HG02678 (cell line): ENCODE data around the gene PHF13.
"Not testable (repeated sequence)": the region's sequence is repeated elsewhere in the genome, so short reads cannot be mapped to it uniquely, and the experiment has no call there.

Experiments used
- ATAC-seq: cut with Tn5 transposase; IDR thresholded peaks from one replicate; pipeline ENCODE4 v1.9.1; 2021; ENCODE audit warnings: mild to moderate bottlenecking, moderate library complexity; ENCODE audit not compliant: unreplicated experiment

The PHF13 gene

DNA sequence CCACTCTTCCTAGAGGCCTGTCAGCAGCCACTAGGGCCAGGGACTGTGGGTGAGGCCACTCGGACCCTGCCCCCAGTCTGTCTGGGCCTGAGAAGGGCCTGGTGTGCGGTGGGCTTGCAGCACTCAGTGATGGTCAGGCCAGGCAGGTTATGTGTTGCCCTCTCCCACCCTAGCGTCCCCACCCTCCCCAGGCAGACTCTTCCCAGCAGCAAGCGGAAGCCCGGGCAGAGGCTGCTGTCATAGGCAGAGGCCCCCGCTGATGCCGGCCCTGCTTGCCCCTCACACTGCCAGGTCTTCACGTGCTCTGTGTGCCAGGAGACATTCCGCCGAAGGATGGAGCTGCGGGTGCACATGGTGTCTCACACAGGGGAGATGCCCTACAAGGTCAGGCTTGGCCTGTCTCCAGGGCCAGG lies 27.1 kb upstream of the PHF13 start:
- ATAC-seq, result no peak

DNA sequence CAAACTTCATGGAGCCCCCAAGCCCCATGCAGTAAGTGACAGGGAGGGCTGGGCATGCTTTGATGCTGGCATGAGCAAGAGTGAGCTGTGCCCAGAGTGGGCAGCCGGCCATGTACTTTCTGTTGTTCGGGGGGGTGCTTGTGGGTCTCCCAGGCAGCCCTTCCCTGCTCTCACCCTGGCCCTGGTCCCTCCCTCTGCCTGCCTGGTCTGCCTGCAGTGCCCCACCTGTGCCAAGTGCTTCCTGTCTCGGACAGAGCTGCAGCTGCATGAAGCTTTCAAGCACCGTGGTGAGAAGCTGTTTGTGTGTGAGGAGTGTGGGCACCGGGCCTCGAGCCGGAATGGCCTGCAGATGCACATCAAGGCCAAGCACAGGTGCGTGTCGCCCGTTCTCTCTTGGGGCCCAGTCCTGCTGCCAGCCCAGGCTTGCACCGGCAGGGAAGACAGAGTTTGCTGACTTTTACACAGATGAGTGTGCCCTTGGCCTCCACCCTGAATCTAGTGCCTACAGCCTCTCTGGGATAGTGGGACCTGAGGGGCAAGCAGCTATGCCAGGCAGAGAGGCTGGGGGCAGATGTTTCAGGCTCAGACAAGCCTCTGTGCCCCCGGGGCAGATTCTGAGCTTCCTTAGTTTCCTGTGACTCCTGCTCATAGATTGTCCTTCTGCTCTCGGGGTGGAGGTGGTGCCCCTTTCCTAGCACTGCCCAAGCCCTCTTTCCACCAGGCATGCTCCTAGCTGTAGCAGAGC lies 26.1 kb upstream of the PHF13 start:
- no peak for ATAC-seq

DNA sequence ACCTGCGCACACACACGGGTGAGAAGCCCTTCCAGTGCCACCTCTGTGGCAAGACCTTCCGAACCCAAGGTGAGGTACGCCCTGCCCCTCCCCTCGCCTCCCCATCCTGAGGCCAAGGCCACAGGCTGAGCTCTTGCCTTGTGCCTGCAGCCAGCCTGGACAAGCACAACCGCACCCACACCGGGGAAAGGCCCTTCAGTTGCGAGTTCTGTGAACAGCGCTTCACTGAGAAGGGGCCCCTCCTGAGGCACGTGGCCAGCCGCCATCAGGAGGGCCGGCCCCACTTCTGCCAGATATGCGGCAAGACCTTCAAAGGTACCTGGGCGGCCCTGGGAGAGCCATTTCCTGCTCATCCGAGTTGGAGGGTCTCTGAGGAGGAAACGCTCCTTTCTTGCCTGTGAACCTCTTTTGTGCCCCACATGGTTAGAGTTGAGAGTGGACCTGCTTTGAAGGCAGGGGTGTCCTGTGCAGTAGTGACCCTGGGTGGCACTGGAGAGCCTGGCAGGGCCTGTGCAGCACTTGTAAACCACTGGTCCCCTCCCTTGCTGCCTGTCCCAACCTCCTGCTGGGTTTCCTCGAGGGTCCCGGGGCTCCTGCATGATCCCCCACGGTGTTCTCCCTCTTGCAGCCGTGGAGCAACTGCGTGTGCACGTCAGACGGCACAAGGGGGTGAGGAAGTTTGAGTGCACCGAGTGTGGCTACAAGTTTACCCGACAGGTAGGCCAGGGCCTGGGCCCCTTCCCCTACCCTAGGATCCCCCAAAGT lies 25.2 kb upstream of the PHF13 start:
- ATAC-seq, result no peak

DNA sequence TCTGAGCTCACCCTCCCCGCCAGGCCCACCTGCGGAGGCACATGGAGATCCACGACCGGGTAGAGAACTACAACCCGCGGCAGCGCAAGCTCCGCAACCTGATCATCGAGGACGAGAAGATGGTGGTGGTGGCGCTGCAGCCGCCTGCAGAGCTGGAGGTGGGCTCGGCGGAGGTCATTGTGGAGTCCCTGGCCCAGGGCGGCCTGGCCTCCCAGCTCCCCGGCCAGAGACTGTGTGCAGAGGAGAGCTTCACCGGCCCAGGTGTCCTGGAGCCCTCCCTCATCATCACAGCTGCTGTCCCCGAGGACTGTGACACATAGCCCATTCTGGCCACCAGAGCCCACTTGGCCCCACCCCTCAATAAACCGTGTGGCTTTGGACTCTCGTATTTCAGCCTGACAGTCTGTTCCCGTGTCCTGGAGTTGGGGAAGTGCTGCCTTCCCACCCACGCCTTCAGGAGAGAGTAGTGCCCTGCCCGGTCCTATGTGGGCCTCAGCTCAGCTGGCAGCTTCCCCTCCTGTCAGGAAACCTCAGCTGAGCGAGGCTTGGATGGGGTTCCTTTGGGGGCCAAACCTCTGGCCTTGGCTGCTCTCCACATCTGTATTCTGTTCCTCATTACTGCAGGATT lies 24.5 kb upstream of the PHF13 start:
- ATAC-seq, result no peak

DNA sequence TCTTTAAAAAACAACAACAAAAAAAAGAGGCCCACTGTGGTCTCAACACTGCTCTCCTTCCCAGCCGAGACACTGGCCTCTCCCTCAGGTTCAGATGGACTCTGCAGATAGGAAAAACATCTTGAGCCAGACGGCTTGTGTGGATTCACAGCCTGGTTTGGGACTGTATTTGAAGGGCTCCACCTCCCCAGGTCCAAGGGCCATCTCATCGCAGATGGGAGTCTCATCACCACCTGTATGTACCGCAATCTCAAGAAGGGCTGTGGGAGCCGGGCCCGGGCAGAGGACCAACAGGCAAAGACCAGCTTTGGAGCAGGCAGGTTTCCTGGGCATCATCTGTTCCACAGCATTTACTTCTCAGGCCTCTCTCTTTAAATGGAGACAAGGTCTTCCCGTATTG lies 23.5 kb upstream of the PHF13 start:
- ATAC-seq, result no peak

DNA sequence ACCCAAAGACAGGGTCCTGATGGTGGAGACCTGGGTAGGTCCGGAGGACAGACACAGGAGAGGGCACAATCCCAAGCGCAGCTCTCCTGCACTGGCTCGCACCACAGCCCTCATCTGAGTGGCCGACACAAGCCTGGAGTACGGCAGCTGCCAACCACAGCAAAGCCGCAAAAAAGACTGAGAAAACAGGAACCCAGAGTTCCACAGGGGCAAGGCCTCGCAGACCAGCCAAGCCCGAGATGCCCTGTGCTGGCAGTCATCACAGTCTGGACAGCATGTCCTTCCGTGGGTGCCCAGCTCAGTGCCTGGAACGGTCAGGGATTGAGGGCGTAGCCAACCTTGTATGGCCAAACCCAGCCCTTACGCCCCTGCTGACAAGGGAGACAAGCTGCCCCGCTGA lies 22.3 kb upstream of the PHF13 start:
- ATAC-seq, result no peak

DNA sequence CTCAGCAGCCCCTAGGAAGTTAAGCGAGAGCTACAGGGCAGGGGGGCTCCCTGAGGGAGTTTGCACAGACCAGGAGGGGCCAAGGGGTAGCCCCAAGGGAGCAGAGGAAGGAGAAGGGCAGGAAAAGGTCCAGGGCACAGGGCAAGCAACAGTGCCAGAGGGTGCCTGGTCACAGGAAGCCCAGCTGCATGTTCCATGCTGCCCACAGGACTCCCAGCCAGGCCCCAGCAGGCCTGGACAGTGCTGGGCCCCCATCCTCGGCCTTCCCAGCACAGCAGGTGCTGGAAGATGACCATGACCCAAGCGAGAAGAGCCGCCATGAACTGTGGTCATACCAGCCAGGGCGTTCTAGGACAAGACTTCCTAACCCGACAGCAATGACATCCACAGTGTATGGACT lies 21.9 kb upstream of the PHF13 start:
- ATAC-seq, result no peak

DNA sequence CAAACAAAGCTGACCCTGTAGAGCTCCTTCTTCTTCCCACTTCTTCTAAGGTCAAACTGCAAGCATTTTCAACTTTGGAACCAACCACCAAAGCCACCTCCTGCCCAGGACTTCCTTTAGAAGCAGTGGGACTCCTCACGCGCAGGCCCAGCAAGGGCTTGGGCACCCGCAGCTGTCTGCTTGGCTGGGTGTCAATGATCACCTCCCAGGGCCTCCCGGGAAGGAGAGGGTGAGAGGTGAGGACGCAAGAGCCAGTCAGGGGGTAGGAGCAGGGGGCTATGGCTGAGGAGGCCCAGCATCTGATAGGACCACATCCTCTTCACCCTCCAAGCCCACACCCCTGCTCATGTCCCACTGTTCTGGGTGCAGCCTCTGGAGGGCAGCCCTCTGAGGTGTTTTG lies 21.1 kb upstream of the PHF13 start:
- ATAC-seq, result no peak

DNA sequence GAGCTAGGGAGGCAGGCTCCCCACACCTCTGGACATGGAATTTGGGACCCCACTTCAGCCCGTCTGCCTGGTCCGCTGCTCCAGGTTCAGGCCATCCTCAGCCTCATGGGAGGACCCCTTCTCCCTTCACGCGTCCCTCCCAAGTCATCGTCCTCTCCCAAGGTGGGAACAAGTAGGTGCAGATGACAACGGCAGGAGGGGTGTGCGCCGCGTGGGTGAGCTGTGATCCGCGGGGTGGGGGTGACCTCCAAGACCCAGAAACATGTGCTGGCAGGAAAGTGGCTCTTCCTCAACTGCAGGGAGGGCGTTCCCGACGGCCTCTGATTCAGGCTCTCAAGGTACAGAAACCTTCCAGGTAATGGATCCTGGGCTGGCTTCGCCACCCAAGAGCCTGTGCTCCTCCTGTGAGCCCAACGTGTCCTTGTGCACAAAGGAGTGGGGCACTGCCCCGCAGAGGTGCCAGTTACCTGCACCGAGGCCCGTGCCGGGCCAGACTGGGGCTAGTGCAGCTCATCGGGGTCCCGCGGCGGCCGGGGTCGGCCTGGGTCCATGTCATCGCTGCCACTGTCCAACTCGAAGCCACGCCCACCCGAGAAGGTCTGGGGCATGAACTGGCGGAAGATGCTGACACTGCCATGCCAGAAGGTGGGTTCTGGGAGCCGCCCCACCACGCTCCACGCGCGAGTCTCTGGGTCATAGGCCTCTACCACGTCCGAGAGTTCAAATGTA lies 20.5 kb upstream of the PHF13 start:
- ATAC-seq, result no peak

DNA sequence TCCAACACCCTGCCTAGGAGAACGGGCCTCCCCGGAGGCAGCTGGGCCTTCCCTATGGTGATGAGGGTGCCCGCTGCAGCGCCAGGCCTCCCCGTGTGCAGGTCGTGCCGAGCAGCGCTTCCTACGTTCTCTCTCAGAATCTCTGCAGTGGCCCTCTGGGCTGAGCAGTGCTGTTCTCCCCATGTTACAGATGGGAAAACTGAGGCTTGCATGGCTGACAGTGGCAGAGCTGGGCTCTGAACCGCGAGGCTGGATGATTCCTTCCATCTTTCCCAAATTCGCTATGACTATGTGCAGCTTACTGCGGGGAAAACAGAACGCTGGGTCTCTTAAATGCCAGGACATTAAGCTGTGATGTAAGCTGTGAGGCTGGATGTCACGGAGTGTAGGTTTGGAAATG lies 19.7 kb upstream of the PHF13 start:
- no peak for ATAC-seq

DNA sequence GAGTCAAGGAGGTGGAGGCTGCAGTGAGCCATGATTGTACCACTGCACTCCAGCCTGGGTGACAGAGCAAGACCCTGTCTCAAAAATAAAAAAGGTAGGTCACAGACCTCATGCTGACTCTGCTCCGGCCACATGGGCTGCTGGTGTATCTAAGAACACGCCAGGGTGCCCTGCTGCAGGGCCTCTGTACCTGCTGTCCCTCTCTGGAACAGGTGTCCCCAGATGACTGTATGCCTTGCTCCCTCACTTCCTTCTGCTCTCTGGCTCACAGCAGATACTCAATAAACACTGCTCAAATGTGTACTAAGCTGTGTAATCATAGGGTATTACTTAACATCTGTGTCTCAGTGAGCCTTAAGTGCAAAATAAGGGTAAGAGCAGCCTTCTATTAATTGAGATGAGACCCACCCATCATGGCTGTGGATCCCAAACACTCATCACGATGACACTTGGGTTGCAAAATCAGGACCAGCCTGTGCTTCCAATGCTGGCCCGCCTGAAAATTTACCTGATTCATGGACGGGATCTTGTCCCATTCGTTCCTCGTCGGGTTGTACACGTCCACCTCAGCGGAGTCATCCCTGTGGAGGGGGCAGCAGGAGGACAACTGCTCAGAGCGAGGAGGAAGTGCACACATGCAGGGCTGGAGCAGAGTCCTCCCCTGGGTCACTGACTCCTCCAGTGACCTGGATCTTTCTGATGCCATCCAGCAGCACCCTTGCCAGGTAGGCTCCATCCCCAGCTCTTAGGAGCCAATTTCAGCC lies 18.4 kb upstream of the PHF13 start:
- ATAC-seq, result no peak

DNA sequence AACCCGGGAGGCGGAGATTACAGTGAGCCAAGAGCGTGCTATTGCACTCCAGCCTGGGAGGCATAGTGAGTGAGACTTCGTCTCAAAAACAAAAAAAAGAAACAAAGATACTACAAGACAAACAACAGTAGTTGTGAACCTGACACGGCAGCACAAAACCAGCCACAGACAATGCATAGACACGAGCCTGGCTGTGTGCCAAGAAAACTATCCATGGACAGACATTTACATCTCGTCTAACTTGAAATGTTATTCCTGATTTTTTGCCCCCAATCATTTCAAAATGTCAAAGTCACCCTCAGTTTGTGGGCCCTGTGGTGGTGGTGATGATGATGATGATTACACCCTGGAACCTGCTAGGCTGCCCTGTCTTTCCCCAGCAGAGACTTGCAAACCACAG lies 17.2 kb upstream of the PHF13 start:
- ATAC-seq, result no peak

DNA sequence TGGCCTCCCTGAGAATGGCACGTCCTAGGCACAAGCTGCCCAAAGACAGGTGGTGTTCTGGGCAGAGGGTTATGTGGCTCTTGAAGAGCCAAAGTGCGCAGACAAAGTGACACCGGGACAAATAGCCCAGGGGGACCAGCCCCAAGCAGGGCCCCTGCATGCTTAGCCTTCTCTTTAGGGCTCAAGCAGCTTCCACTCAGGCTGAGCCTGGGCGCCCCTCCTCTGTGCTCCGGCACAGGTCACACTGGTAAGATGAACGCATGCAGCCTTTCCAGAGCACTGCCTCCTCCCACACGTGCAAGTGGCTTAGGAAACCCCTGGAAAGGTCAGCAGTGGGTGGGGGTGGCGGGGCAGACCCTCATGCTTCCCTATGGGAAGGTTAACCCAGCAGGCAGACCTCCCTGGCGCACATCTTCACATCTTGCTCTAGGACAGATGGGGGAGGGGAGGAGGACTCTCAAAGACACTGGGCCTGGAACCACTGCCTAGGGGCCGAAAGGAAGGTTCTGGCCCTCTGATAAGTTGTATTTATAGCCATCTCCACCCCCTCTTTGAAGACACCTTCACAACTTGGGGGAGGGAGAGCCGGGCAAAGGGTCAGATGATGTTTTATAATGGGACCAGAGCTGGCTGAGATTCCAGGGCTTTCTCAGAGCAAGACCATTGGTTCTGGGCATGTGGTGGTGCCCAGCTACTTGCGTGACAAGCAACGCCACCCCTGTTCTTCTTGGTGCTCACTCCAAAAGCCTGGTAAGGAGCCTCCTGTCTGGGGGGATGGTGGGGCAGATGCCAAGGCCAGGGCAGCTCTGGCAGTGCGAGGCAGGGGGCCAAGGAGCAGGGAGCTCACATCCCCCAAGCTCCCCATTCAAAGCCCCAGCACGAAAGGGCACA lies 16.4 kb upstream of the PHF13 start:
- ATAC-seq, result no peak

DNA sequence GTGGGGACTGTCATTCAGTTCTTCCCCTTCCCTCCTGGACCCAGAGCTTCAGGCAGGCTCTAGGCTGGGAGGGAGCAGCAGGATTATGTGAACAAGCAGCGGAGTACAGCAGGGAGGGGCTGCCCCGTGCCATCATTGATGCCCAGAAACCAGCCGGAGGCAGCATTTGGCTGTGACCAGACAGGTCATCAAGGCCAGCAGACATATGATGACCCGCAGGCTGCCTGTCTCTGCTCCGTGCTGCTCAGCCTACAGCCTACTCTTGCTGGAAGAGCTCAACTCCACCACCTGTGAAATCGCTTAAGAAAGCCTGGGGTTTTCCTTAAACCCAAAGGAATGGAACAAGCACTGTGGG lies 15.8 kb upstream of the PHF13 start:
- ATAC-seq, result no peak

DNA sequence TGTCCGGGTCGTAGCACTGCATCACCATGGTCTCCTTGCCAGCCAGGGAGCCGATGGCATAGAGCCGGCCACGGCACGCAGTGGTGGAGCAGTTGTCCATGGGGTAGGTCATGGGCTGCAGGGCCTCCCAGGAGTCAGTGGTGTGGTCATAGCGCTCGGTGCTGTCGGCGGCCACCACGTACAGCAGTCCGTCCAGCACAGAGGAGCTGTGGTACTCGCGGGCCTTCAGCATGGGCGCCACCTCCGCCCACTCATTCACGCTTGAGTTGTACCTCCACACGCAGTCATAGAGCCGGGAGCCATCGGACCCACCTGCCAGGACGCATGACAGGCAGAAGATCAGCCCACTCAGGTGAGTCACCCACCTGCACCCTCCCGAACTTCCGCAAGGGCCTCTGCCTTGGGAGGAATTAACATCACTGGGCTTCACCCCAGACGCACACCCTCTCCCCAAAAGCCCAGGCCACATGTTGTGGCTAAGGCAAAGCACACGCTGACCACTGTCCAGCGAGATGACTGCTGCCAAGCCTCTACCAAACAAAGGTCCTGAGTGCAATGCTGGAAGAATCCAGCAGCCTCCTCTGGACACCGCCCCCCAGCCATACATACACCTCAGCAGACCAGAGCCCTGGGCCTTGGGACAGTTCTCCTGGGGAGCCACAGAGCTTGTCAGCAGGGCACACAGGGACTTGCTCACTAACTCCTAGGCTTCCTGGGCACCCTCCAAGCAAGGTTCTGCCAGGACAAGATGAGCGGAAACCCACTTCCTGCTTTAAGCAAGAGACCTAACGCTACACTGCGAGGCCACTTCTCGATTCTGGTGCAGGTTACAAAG lies 14.2 kb upstream of the PHF13 start:
- ATAC-seq, result no peak

DNA sequence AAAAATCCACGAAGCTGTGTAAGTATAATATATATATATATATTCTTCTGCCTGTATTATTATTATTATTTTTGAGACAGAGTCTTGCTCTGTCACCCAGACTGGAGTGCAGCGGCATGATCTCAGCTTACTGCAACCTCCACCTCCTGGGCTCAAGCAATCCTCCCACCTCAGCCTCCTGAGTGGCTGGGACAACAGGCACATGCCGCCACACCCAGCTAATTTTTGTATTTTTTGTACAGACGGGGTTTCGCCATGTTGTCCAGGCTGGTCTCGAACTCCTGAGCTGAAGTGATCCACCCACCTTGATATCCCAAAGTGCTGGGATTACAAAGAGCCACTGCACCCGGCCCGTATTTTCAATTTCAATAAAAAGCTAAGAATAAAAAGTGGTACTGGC lies 13.5 kb upstream of the PHF13 start:
- not testable (repeated sequence) for ATAC-seq

DNA sequence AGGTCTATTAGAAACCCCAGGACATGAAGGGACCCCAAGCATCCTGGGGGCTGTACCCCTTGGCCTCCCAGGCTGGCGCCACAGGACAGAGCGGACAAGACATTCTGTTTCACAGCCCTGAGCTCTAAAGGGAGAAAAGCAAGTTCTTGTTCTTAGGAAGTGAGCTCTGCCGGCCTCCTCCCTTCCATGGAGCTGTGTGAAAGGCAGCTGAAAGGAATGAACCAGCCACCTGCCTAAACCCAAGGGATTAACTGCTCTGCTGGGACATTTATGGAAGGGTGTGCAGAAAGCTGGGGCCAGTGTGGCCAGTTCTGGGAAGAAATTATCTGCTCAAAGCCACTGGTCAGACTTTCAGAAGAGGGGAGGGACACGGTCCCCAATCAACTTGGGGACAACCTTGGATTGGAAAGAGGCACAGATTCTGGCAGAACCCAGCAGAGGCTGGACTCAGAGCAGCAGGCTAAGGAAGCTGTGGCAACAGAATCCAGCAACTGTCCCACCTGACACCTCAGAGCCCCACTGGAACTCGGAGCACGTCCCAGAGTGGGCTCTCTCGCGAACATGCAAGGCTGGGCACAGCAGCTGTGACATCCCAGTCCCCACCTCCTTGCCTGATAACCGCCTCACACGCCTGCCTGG lies 13.0 kb upstream of the PHF13 start:
- ATAC-seq, result no peak
